ENCODE results near the gene UVSSA. TPM values are rescaled to one million over a fixed set of nuclear protein-coding genes. Genes with fewer than 3 reads are reported as not detected.
"Not testable (repeated sequence)": the region's sequence is repeated elsewhere in the genome, so short reads cannot be mapped to it uniquely, and the experiment has no call there.

Gene UVSSA
- total and polyA plus RNA-seq, 9 of the 15 experiments (the other 6 are each of a cell fraction or from before 2014, with no cell fraction given), result 0.21 to 14.6 (median 3.3) TPM

DNA sequence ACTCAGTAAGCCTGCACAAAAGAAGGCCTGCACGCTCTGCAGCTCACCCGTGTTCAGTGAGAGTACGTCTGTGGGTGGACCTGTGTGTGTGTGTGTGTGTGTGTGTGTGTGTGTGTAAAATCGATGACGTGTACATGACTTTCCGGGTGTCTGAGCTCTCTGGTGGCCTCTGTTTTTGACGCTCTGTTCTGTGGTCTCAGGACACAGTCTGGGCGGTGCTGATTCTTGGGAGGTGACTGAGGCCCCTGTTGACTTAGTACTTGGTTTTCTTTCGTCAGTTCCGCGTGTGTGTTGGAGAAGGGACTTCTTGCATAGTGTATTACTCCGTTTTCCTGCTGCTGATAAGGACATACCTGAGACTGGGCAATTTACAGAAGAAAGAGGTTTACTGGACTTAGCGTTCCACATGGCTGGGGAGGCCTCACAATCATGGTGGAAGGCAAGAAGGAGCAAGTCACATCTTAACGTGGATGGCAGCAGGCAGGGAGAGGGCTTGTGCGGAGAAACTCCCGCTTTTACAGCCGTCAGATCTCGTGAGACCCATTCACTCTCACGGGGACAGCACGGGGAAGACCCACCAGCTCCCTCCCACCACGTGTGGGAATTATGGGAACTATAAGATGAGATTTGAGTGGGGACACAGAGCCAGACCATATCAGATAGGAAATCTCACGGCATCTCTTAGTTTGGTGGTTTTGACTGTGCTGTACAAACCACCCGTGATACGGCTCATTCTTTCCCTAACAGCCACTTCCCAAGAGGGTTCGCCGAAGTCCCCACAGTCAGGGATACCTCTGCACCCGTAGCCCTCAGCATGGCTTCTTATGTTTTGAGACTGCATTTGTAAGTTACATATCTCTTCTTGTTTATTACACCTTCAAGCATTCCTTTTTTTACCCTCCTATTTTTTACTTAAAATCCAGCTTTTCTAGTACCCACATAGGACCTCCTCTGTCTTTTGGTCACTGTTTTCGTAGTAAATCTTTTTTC, 24.5 kb downstream of the UVSSA start:
- ChIA-PET POLR2A (interaction anchor here (0.6 kb wide), 1 partner anchor 87 kb away, joined by 3 read pairs; no protein-coding TSS in a partner anchor), CTCF (ENCODE audit: low intra/inter-chr PET ratio) (no interaction called here)
- BruUV-seq (replicated peaks), result no TSS peak
- Histone ChIP-seq H3K4me3 (no peak overlapping the region), H3K4me1 (replicated peaks in 1 of 2; ENCODE audit: control insufficient read depth in 2 of 2, insufficient read depth in 2 of 2, low read length in 2 of 2) (peaks cover 0 to 22% of the 10 kb centered on the region in 2 experiments; a peak in 1 of 5 replicates), H3K79me2 (ENCODE audit: control insufficient read depth, insufficient read depth, low read length) (no peaks in the 10 kb centered on the region), H3K4me2 (ENCODE audit: insufficient read depth, low read length) (no peak overlapping the region), H4K20me1 (replicated peaks; ENCODE audit: control insufficient read depth, insufficient read depth, low read length) (no peaks in the 10 kb centered on the region), H3K9ac (ENCODE audit: insufficient read depth in 1 of 2, low read depth in 2 of 2, low read length in 2 of 2) (no peak overlapping the region), H3K9me1 (ENCODE audit: control insufficient read depth, insufficient read depth, low read length) (no peaks in the 10 kb centered on the region), H2AFZ (ENCODE audit: low read depth, low read length) (no peak overlapping the region), H3K27ac (ENCODE audit: extremely low read depth, low read depth, low read length) (no peak overlapping the region), H3K27me3 (ENCODE audit: control insufficient read depth in 2 of 2, insufficient read depth in 2 of 2, low read length in 2 of 2) (no peaks in the 10 kb centered on the region), H3K36me3 (ENCODE audit: control insufficient read depth, insufficient read depth, low read length) (no peaks in the 10 kb centered on the region; the same call in 2 of the 3 replicates), H3K9me3 (replicated peaks; ENCODE audit: control insufficient read depth, insufficient read depth, low read depth, low read length) (no peaks in the 10 kb centered on the region)
- in situ Hi-C loops (cut with MboI), result no loop called here
- intact Hi-C loops (cut with micrococcal nuclease), result no loop called here
- DNase-seq (ENCODE audit: extremely low read depth in 1 of 4, low spot score in 3 of 4), result no peak
- TF ChIP-seq, protein P1, sequence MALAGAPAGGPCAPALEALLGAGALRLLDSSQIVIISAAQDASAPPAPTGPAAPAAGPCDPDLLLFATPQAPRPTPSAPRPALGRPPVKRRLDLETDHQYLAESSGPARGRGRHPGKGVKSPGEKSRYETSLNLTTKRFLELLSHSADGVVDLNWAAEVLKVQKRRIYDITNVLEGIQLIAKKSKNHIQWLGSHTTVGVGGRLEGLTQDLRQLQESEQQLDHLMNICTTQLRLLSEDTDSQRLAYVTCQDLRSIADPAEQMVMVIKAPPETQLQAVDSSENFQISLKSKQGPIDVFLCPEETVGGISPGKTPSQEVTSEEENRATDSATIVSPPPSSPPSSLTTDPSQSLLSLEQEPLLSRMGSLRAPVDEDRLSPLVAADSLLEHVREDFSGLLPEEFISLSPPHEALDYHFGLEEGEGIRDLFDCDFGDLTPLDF (CRISPR knock-in tag; IDR thresholded peaks at IDR 0.05), result no peak
- no peak for TF ChIP-seq RB1 (IDR thresholded peaks at IDR 0.05; ENCODE audit: low read depth)
- TF ChIP-seq IFI16 (CRISPR knock-in tag; IDR thresholded peaks at IDR 0.05), result no peak
- no peak for FAIRE-seq
- ATAC-seq, result no peak
- WGBS (ENCODE audit: insufficient coverage, low coverage, missing lambda C conversion rate), result 80% methylated on average over 28 of the region's 28 CpGs

DNA sequence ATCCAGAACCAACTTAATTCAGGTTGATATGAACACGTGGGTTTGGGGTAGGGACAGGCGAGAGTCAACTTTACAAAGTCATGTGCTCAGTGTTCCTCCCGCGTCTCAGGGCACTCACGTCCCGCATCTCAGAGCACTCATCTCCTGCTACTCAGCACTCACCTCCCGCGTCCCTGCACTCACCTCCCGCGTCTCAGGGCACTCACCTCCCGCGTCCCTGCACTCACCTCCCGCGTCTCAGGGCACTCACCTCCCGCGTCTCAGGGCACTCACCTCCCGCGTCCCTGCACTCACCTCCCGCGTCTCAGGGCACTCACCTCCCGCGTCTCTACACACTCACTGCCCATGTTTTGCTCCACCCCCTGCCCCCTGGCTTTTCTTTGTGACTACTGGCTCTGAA, 25.6 kb downstream of the UVSSA start:
- H2AFZ ChIP-seq (ENCODE audit: low read depth, low read length); H3K9me3 ChIP-seq (replicated peaks; ENCODE audit: control insufficient read depth, insufficient read depth, low read depth, low read length); FAIRE-seq; H3K79me2 ChIP-seq (ENCODE audit: control insufficient read depth, insufficient read depth, low read length); H3K9me1 ChIP-seq (ENCODE audit: control insufficient read depth, insufficient read depth, low read length); POLR2A ChIA-PET; ATAC-seq; H4K20me1 ChIP-seq (replicated peaks; ENCODE audit: control insufficient read depth, insufficient read depth, low read length); DNase-seq (ENCODE audit: extremely low read depth in 1 of 4, low spot score in 3 of 4); H3K4me3 ChIP-seq; in situ Hi-C loops (cut with MboI); H3K27me3 ChIP-seq (ENCODE audit: control insufficient read depth in 2 of 2, insufficient read depth in 2 of 2, low read length in 2 of 2); H3K36me3 ChIP-seq (ENCODE audit: control insufficient read depth, insufficient read depth, low read length); CTCF ChIA-PET (ENCODE audit: low intra/inter-chr PET ratio); H3K27ac ChIP-seq (ENCODE audit: extremely low read depth, low read depth, low read length); BruUV-seq (replicated peaks); H3K4me2 ChIP-seq (ENCODE audit: insufficient read depth, low read length); intact Hi-C loops (cut with micrococcal nuclease); H3K9ac ChIP-seq (ENCODE audit: insufficient read depth in 1 of 2, low read depth in 2 of 2, low read length in 2 of 2): not testable (repeated sequence)
- WGBS (ENCODE audit: insufficient coverage, low coverage, missing lambda C conversion rate), result 79% methylated on average over 8 of the region's 22 CpGs
- peaks cover 0 to 26% of the 10 kb centered on the region in 2 experiments; a peak in 1 of 5 replicates for H3K4me1 ChIP-seq (replicated peaks in 1 of 2; ENCODE audit: control insufficient read depth in 2 of 2, insufficient read depth in 2 of 2, low read length in 2 of 2)

Measured in K562 (cell line).